OCI-LY7 (cell line): ENCODE measurements around the gene RNF20.

Experiments
- EZH2phosphoT487 ChIP-seq: fragments of 200-600 bp; sonication (generic); IDR thresholded peaks from 2 replicates; pipeline ENCODE4 v1.6.1; 2018; ENCODE audit warnings: low read depth, borderline replicate concordance, mild to moderate bottlenecking, mixed run types, antibody characterized with exemption, low read length, moderate library complexity, mixed read lengths
- TF ChIP-seq, protein P1 (sequence below): fragments of 200-600 bp; sonication (generic); conservative IDR thresholded peaks from 2 replicates; pipeline ENCODE4 v1.5.1; 2014; ENCODE audit warnings: mild to moderate bottlenecking, antibody characterized with exemption, low read length, moderate library complexity, mixed read lengths

- TF ChIP-seq, protein P1, sequence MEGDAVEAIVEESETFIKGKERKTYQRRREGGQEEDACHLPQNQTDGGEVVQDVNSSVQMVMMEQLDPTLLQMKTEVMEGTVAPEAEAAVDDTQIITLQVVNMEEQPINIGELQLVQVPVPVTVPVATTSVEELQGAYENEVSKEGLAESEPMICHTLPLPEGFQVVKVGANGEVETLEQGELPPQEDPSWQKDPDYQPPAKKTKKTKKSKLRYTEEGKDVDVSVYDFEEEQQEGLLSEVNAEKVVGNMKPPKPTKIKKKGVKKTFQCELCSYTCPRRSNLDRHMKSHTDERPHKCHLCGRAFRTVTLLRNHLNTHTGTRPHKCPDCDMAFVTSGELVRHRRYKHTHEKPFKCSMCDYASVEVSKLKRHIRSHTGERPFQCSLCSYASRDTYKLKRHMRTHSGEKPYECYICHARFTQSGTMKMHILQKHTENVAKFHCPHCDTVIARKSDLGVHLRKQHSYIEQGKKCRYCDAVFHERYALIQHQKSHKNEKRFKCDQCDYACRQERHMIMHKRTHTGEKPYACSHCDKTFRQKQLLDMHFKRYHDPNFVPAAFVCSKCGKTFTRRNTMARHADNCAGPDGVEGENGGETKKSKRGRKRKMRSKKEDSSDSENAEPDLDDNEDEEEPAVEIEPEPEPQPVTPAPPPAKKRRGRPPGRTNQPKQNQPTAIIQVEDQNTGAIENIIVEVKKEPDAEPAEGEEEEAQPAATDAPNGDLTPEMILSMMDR, result no peak
- TF ChIP-seq EZH2phosphoT487, result no peak
Observed at GRCh38 chr9:101561740-101562139, 28.1 kb downstream of the RNF20 start.
